GM19467 (cell line): ENCODE results near the gene NEK1.

Experiments
- ATAC-seq: cut with Tn5 transposase; IDR thresholded peaks from one replicate; pipeline ENCODE4 v1.9.1; 2021; ENCODE audit warnings: mild to moderate bottlenecking, moderate library complexity; ENCODE audit not compliant: unreplicated experiment

The NEK1 gene, protein sequence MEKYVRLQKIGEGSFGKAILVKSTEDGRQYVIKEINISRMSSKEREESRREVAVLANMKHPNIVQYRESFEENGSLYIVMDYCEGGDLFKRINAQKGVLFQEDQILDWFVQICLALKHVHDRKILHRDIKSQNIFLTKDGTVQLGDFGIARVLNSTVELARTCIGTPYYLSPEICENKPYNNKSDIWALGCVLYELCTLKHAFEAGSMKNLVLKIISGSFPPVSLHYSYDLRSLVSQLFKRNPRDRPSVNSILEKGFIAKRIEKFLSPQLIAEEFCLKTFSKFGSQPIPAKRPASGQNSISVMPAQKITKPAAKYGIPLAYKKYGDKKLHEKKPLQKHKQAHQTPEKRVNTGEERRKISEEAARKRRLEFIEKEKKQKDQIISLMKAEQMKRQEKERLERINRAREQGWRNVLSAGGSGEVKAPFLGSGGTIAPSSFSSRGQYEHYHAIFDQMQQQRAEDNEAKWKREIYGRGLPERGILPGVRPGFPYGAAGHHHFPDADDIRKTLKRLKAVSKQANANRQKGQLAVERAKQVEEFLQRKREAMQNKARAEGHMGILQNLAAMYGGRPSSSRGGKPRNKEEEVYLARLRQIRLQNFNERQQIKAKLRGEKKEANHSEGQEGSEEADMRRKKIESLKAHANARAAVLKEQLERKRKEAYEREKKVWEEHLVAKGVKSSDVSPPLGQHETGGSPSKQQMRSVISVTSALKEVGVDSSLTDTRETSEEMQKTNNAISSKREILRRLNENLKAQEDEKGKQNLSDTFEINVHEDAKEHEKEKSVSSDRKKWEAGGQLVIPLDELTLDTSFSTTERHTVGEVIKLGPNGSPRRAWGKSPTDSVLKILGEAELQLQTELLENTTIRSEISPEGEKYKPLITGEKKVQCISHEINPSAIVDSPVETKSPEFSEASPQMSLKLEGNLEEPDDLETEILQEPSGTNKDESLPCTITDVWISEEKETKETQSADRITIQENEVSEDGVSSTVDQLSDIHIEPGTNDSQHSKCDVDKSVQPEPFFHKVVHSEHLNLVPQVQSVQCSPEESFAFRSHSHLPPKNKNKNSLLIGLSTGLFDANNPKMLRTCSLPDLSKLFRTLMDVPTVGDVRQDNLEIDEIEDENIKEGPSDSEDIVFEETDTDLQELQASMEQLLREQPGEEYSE (N-terminal part only)

DNA sequence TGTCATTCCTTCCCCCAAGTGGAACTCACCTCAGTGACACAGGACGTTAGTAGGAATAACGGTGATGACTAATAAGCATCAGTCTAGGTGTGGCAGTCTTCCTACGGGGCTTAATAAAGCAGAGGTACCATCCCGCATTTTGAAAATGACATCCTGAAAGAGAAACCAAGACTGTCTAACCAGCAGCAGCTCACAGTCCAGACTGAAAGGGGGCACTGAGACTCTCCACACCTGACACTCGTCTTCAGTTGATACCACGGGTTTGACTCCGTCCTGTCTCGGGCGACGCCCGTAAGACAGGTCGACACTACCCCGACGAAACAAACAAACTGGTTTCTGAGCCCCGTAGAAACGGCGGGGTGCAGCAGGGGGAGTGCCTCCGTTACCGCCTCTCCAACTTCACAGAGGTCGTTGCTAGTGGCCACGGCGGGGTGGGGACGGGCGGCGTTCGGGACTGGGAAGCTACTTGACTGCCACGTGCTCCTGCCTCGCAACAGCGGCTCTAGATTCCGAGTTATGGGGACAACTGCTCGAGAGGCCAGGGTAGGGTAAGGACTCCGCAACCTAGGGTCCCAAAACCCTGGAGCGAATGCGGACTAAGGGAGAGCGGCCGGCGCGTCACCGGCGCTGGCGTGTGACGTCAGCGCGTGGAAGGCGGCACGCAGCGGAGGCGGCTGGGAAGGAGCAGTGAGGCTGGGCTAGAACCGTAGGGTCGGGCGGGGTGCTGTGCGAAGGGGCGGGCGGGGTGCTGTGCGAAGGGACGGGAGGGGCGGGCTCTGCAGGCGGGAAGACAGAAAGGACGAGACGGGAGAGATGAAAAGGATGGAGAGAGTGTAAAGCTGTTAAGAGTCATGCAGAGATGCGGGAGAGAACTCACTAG, at the start of gene NEK1:
NEK1 (minus strand) TSS at position 593 of the 880 bp plus-strand sequence. CDS start 9,953 bp downstream, outside the sequence.
- peak; percentile 95 for ATAC-seq

DNA sequence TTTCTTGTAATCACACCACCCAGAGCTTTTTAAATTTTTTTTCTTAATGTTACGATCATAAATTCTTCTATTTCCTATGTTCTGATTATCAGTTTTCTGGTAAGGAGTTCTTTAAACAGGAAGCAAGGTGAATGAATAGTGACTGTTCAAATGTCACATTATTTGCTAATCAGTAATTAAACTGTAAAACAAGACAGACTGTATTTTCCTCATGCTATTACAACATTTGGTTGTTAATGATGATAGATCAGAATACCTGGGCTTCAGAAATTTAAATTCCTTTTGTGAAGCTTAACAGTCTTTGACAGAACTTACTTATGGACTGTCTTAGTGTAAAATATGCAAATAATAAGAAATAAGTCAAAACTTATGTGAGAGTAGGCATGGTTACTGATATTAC, 49.4 kb upstream of the NEK1 start:
- ATAC-seq, result no peak

DNA sequence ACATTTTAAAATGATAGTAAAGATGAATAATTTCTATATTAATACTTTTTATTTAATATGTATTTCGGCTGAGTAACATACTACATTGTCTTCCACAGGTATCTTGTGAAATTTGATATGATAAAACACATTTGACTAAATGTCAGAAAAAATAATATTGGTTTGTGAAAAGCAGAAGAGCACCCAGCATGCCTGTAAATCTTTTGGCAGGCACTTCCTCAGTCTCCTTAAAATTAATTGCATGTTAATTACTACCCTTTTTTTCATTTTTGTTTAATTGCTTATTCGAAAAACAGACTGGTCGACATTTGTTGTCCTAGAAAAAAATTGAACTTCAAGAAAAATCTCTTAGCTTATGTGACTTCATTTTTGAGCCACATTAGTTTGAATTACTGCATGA, 48.5 kb upstream of the NEK1 start:
- ATAC-seq, result no peak

DNA sequence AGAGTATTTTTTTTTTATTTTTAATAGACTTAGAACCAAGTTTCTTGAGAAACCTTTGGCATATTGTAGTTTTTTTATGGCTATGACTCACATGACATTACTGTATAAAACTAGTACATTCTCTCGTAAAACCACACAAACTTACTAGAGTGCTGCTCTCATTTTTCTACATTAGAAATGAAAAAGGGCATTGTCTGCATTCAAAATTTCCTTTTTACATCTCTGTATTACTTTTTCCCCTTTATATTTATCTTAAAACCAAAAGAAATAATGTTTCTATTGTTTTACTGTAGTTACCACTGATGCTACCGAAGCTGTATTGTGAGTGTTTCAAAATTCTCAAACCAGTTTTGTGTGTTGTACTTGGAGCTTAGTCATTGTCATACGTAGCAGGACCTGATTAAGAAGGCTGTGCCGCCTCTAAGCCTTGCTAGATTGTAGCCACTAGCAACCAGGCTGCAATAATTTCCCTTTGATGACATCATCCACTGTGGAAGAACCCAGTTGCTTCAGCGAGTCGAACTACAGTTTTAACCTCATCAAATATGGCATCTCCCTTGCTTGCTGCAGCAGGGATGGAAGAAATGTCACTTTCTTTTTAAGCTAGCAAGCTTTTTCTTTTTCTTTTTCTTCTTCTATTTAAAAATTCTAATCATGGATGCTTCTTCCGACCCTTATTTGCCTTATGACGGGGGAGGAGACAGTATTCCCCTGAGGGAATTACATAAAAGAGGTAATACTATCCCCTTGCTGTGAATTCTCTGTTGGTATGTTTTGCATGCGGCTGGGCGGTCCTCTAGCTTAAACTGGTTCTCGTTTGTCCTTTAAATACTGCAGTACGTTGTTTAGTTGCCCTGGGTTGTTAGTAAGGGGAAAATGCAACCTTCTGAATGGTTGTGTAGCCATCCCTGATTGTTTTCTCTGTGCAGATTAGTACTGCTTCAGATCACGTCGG, 47.6 kb upstream of the NEK1 start:
- peak; percentile 97 for ATAC-seq

DNA sequence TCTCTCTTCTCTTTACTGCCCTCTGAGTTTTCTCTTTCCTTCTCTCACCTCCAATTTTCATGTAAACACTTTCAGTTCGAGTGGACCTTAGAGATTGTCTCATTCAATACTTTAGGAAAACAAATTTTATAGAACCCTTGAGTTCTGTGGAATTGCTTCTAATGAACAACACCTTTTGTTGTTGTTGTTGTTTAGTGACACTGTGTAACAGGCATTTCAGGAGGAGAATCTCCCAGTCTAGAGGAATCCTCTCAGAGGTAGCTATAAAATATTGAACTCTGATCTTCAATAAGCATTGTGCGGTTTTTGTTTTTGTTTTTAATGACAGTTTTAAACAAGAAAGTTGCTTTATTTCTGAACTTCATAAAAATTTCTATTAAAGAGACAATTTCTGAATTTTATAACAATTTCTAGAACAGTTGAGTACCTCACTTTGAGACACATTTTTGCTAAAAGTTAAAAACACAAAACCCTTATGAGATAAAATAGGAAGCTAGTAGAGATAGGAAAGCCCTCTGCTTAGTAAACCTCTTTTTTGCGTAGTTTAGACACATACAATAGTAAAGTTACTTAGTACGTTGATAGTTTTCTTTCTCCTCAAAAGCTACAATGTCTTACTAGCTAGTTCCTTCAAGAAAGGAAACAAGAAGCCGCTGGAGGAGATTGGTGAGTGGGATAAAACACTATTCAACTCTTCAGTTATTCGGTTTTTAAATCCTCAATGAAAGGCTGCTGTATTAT, 46.8 kb upstream of the NEK1 start:
- no peak for ATAC-seq

DNA sequence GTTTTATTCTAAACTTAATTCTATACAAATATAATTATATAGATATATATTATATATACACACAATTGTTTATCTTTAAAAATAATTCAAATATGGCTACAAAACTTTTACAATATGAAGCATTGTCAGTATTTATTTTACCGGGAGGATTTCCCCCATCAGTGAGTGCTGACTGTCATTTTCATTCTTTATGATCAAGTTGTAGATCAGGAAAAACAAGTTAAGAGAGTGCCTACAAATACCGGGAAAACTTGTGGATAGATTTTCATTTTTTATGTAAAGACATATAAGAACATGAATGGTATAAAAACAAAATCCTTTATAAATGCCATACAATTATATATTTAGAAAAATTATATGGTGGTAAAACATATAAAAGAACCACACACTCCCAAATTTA, 45.8 kb upstream of the NEK1 start:
- ATAC-seq, result no peak

DNA sequence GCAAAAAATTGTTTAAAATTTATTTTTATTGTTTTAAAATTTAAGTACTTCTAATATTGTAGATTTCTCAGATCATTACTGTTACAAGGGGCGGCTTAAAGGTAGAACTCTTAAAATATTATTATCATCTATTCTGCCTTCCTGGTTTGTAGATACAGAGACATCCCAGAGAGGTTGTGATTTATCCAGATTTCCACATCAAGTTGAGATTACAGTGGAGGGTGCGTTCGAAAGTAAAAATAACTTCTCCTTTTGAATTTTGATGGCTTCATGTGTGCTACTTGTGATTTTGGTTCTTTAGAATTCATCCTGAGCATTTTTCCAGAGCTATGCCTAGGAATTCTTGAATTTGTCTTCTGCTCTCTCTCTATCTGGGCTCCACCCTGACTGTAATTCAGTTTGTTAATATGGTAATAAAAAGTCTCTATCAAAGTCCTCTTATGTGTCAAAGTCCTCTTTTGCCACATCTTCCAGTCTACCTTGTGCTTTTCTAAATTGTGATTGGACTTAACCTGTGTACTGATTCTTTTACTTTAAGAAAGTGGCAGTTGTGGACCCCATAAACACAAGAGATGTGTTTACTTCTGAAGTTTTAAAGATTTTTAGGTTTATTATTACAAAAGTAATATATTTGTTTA, 45.2 kb upstream of the NEK1 start:
- ATAC-seq, result no peak

DNA sequence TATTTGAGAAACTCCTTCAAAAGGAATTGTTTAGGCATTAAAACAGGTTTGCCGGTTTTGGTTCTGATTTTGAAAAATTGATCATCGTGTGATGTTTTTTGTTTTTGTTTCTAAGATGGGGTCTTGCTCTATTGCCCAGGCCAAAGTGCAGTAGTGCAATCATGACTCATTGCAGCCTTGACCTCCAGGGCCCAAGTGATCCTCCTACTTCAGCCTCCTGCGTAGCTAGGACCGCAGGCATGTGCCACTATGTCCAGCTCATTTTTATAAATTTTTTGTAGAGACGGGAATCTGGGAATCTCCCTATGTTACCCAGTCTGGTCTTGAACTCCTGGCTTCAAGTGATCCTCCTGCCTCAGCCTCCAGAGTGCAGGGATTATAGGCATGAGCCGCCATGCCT, 43.0 kb upstream of the NEK1 start:
- no peak for ATAC-seq

DNA sequence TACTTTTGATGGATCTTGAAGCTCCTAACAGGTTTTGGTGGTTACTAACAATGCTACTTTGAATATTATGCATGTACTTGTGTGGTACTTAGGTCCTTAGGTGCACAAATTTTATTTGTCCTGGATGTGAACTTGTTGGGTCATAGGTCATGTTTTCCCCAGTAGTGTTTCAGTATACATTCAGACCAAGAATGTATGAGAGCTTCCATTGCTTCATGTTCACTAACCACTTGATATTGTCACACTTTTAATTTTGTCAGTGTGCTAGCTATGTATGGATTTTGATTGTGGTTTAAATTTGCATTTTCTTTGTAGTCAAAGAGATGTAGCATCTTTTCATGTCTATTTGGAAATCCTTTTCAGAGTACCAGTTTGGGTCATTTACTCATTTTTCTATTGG, 40.2 kb upstream of the NEK1 start:
- no peak for ATAC-seq

DNA sequence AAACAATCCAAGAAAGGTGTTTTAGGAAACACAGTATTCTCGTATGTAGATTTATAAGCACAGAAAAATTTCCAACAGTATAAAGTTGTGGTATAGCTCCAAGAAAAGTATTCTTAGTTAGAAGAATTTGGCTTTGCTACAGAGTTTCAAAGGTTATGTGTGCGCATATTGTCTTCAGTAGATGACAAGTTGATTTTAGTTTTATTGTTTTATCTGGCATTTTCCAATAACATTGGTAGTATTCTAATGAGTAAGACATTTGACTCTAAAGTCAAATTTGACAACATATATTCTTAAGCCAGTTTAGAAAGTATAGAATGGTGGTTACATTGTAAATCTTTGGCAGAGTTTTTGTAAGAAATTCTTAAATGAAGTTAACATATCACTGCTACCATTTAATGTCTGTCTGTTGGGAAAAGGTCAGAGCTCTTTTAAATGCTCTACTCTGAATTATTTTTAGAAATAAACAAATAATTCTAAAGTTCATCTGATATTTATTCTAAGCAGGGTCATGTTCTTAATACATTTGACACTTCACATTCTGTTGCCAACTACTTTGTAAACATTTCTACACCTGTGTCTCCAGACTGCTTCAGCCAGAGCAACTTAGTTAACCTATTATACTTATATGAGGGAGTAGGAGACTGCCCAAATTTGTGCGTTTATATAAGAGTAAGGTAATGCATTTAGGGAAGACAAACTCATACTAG, 38.0 kb upstream of the NEK1 start:
- ATAC-seq, result no peak

DNA sequence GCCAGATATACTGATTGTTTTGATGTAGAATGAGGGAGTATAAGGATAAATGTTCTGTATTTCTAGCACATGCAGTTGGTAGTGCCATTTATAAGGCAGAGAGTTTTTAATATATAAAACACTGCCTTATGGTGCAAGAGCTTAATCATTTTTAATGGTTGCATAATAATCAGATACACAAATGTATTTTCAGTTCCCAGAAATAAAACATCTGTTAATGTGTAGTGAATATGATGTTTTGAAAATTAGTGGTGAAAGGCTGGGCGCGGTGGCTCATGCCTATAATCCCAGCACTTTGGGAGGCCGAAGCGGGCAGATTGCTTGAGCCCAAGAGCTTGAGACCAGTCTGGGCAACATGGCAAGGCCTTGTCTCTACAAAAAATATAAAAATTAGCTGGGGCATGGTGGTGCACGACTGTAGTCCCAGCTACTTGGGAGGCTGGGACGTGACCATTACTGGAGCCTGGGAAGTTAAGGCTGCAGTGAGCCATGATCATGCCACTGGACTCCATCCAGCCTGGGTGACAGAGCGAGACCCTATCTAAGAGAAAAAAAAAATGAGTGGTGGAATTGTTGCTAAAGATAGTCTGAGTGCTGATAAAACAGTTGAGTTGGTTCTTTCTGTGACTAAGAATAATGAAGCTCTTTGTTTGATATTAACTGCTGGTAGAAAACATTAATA, 37.3 kb upstream of the NEK1 start:
- no peak for ATAC-seq

DNA sequence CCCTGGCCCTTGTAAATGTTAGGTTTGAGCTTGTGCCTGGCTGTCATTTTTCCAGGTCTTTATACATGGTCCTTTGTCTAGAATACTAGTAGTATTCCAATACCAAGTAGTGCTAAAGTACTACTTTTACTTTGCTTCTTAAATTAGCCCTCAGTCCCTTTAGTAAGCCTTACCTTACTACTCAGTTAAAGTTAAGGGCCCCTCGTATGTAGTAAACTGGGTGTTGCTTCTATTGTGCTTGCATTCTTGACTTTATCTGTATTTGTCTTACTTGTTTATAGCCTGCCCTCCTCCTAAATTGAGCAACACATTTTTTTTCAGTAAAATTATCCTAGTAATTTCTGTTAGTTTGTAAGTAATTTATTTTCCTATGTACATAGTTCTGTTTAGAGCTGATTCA, 33.2 kb upstream of the NEK1 start:
- ATAC-seq, result no peak

DNA sequence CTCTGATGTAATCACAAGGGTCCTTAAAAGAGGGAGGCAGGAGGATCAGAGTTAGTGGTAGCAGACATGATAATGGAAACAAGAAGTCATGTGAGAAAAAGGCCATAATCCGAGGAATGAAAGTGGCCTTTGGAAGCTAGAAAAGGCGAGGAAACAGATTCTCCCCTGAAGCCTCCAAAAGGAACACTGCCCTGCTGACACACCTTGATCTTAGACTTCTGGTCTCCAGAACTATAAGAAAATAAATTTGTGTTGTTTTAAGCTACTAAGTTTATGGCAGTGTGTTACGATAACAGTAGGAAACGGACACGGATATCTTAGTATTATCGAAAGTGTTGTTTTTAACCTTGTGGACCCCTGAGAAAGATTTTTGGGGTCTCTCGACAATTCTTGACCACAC, 32.4 kb upstream of the NEK1 start:
- ATAC-seq, result no peak

DNA sequence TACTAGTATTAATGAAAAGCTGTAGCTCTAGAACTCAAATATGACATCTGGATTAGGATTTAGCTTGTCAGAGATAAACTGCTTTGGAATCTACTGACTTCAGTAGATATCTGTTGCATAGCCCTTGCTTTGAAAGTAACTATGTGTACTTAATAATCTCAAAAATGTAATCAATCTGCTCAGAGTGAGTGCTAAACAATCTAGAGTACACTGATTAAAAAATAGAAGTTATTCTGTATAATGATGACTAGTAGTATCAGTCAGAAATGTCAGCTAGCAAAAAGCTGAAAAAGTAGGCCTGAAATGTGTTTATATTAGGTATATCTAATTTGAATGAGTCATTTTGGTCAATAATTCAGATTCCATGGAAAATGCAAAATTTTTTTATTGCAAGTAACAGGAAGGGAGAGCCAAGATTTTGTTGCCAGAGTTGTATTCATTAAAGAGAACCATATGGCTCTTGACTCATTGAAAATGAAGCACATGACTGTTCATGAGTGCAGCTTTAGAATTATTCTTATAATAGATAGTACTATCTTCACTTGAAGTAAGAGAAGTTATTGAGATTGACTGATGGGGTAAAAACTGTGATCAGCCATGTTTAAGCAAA, 28.0 kb upstream of the NEK1 start:
- ATAC-seq, result no peak

DNA sequence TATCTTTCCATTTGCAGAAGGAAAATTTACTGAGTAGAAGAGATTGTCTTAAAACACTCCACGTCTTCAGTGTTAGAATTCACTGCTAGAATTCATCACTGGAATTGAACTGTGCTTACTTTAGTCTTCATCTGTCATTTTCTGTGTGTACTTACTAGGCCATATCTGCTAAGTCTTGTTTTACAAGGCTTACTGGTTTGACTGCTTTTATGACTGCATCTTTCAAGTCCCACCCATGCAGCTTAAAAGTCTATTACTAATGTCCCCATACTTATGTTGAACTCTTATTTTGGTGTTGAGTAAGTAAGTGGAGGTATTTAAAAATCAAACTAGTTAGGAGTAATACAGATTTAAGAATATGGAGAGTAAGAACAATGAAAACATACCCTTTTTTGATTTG, 22.6 kb upstream of the NEK1 start:
- no peak for ATAC-seq

DNA sequence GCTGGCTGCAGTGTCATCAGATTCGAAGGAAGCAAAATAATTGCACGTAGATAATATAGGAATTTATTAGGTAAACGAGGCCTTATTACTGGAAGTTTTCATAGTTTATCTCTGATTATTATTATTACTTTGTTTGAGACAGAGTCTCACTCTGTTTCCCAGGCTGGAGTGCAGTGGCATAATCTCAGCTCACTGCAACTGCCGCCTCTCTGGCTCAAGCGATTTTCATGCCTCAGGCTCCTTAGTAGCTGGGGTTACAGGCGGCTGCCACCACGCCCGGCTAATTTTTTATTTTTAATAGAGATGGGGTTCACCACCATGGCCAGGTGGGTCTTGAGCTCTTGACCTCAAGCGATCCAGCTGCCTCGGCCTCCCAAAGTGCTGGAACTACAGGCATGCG, 20.5 kb upstream of the NEK1 start:
- no peak for ATAC-seq

DNA sequence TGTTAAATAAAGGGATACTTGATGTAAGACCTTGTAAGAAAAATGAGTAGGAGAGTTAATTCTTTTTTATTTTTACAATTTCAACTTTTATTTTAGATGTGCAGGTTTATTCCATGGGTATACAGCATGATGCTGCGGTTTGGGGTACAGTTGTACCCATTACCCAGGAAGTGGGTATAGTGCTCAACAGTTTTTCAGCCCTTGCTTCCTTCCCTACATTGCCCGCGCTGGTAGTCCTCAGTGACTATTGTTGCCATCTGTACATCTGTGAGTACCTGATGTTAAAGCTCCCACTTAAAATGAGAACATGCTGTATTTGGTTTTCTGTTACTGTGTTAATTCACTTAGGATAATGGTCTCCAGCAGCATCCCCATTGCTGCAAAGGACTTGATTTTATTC, 17.7 kb upstream of the NEK1 start:
- ATAC-seq, result no peak
